T-helper 9 cell (primary cell): ENCODE data around the gene NUDT1.

Experiments
- DNase-seq: peaks from one replicate; pipeline ENCODE4 v3.0.0-alpha.2; 2020
- total RNA-seq, 2 donors: gene quantifications; one replicate each; lab custom pipeline; 2026; lab: John Stamatoyannopoulos, UW

NUDT1 gene
- total RNA-seq = 6.3 to 12.8 reads per million in 2 donors

DNA sequence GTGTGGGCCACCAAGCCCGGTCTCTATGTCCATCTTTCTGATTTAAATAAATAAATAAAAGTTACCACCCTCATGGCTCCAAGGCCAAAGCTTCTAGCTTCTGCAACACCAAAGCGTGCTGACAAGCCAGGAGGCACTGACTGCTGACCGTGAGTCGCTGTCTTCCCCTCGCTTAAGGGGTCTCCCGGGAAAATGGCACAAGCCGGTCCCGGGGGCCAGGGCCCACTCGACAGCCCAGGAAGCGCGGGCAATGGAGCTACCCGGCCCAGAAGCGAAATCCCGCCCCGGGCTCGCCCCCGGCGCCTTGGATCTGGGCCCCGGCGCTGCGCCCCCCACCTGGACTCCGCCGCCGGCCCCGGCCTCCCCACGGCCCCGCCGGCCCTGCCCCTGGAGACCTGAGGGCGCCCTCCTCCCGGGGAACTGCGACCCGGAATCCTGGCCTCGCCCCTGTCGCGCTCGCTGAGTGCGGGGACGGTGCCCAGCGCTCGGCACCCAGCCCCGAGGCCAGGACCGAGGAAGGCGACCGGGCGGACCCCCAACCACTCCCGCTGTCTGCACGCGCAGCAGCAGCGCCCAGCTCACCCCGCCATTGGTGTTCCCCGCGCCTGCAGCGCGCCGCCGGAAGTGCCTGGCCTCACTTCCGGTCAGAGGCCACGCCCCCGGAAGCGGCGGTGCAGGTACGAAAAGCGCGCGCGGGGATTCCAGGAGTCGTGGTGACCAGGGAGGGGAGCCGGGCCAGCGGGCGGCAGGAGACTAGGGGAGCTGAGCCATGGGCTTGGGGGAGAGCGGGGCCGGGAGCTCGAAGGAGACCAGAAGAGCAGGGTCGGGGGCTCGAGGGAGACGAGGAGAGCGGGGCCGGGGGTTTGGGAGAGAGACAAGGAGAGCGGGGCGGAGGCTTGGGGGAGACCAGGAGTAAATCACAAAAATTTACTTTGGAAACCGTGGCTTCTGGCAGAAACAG, at the start of gene NUDT1, which contains the start of gene MRM2:
NUDT1 (plus strand) TSS at position 647 of the 961 bp plus-strand sequence. CDS start 2,349 bp downstream, outside the sequence.
MRM2 (minus strand) TSS at position 626 of the 961 bp plus-strand sequence; CDS start at position 590, 36 bp downstream.
- peak; percentile 51 for DNase-seq

DNA sequence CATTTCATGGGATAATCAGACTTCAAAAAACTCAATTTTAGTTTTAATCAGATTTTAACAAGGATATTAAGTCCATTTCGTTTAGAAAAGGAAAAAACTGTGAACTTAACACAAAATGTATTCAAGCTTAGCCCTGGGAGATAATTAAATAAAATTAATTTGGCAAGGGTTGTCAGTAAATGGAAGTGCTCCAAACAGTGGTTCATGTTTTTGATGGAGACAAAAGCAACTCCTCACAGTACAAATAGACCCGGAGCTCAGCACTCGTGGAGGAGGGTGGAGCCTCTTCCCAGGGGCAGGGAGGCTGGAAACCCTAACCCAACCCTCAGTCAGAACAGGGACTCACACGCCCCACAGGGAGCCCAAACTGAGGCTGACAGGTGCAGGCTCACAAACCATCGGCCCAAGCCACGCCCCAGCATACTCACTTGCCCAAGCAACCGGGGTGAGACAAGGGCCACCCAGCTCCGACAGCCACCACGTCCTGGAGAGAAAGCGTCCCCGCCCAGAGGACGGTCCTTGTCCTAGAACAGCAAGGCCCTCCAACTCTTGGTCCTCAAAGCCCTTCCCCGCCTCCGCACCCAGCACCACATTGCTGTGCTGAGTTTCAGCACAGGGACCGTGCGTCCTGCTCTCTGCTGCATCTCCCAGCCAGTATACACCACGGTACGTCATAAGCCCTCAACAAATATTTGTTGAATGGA, 49.0 kb upstream of the NUDT1 start:
- no peak for DNase-seq

DNA sequence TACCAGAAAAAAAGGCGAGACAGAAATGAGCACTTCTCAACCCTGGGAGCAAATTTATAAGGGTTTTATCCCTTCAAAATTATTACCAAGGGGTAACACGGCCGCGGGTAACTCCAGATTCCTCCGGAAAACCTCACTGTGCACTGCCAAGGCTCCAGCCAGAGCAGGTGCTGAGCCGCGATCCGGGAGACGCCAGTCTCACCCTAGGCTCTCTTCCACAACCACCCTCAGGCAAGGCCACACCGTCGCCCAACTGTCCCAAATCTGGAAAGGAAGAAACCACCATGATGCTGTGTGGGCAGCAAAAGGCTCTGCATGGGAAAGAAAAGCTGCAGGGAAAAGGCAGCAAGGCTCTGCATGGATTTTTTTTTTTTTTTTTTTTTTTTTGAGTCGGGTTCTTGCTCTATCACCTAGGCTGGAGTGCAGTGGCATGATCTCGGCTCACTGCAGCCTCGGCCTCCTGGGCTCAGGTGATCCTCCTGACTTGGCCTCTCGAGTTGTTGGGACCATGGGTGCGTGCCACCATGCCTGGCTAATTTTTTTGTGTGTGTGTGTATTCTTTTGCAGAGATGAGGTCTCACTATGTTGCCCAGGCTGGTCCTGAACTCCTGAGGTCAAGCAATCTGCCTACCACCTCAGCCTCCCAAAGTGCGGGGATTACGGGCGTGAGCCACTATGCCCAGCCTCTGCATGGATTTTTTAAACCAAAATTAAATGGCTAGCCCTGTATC, 48.3 kb upstream of the NUDT1 start:
- no peak for DNase-seq

DNA sequence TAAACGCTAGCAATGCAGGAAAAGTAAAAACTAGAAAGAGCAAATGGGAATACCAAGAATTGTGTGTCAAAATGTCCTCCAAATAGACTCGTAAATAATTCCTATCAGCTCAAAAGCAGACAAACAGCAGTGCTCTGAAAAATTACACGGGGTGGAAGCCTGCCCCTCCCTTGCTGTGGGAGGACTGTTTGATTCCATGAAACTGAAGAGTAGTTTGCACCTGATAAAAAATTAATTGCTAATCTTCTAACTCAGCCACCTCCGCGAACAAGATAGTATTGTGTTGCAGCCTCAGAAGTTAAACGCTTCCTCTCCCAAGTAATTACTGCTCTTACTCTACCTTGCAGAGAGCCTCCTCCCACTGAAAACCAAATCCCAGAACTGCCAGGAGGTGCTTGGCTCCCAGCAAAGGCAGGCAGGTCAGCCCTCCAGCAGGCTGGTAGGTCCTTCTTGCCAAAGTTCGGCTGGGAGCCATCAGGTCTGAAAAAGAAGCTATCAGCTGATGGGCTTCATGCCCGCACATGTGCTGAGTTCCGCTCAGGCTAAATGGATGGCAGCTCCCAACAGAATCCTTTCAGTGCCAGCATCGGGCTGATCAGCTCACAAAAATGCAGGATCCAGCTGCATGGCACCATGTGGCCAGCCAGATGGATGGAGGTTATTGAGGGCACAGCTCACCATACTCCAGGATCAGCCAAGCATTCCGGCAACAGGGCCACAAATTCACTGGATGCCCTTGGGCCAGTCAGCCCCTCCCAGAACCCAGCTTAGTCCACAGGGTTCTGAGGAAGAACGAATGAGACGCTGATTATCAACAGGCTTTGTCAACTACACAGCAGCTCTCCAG, 46.4 kb upstream of the NUDT1 start:
- no peak for DNase-seq

DNA sequence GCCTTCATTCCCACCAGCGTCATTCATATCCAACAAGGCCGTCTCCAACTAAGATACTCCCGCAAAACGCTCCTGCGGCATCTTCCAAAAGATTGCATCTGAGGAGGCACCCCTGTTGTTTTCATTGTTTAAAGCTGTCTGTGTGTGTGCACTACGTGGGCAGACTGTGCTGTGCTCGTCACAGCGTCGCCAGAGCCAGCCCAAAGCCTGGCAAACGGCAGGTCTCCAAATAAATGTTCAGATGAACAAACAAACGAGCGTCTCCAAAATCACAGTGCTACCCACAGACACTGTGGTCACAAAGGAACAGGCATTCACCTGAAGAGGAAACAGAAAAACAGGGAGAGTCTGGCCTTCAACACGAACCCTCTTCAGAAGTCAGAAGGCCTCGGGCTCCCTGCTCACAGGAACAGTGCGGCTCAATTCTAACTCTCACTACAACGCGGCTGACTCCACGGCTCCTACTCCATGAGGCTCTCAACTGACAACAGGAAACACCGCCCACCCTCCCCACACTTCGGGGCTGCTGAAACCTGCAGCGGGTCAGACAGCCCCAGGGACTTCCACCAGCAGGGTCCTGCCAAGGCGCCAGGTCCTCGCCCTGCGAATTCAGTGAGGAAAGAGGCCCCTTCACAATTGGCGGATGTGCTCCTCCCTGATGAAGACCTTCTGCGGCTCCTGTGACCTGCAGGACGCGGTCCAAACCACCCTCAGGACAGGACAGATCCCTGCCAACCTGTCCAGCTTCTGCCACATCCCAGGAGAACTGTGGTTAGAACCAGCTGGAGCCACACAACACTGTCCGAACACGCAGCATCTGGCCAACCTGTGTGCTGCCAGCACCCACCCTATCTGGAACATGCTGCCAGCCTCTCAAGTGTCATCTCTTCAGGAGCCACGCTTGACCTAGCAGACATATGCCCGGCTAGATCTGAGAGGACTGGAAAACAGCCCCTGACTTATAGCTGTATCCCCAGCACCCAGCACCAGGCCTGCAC, 45.3 kb upstream of the NUDT1 start:
- no peak for DNase-seq

DNA sequence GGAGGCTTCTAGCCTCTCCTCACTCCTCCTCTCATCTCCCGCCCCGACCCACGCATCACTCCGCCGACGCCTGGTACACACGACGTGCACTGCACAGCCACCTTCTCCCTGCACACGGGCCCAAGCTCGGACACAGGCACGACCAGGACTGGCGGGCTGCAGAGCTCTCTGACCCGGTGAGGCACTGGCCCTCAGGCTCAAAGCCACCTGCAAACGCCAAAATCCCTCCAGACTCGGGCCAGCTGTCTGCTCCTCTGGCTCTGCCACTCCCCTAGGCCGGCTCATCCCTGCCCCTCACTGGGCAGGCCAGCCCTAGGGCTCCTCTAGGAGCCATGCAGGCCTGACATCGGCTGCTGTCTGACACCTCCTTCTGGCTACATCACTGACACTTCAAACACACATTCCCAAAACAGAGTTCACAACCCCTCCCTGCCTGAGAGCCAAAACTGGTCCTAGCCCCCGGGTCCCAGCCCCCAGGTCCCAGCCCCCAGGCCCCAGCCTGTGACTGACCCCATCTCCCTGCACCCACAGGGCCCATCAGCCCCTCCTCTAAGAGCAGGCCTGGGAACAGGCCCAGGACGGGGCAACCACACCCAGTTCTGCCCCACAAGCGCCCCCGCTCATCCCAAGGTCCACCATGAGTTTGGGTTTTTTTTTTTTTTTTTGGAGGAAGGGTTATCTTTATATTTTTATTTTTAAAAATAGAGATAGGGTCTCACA, 44.4 kb upstream of the NUDT1 start:
- no peak for DNase-seq

DNA sequence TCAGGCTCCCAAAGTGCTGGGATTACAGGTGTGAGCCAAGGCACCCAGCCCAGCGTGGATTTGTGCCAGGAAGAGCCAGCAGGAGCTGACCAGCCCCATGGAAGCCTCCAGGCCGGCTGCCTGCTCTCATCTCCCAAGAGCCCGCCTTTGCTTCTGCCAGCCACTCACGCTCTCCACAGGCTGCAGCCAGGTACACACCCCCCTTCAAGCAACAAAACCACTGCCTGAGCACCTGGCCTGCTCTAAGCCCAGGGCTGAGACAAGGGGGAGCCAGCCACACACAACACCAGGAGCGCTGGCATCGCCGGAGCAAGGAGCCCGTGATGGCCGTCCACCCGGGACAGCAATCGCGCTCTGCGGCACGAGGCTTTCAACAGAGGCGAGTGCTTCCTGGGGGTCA, 43.8 kb upstream of the NUDT1 start:
- DNase-seq = no peak

DNA sequence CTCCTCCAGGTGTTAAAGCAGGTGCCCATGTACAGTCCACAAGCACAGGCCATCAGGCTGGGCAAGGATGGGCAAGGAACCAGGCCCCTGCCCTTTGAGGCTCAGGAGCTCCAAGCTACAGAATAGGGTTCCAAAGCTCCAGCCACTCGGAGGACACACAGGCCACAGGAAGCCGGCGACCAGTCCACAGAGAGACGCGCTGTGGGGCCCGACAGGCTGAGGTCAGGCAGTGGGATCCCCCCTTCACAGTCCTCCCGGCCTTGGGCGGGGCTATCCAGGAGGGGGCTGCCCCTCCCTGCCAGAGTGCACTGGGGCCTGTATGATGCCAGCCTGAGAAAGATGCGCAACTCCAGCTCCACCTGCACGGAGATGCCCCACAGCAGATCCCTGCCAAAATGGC, 43.3 kb upstream of the NUDT1 start:
- no peak for DNase-seq

DNA sequence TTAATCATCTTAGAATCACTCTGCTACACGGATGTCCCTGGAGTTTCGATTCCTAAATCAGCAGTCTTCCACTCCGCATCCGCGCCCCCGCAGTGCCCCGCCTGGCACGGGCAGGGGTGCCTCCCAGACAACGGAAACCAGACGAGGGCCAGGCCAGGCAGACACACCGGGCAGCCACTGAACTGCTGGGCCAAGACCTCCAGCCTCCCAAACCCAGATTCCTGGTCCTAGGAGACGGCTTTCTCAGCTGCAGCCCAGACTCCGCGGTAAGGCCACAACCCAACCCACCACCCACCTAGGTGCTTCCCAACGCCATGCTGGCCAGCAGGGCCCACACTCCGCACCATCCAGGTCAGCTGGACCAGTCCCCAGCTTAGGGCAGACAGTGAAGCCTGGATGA, 42.5 kb upstream of the NUDT1 start:
- DNase-seq = no peak

DNA sequence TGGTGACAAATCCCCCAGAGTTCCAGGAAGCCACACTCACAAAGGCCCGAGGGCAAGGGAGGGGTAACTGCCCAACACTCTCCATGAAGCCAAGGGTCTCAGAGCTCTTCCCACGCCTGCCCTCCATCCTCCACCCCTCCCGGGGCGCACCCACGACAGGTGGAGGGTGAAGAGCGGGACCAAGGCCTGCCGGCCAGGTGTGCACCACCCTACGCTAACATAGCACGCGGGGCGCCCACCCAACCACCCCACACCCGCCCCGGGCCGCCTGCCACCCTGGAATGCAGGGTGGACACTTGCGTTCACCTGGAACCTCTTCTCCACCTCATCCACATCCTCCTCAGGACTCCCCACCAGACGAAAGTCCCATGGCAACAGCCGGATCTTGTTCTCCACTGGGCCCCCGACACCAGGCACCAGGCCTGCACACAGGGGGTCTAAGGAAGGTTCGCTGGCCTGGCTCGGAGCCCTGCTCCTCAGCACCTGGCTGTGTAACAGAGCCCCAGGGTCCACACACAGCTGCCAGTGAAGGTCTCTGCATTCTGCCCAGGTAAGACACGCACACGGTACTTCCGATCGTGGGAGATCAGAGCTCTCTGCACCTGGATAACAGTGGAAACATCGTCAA, 42.0 kb upstream of the NUDT1 start:
- no peak for DNase-seq

DNA sequence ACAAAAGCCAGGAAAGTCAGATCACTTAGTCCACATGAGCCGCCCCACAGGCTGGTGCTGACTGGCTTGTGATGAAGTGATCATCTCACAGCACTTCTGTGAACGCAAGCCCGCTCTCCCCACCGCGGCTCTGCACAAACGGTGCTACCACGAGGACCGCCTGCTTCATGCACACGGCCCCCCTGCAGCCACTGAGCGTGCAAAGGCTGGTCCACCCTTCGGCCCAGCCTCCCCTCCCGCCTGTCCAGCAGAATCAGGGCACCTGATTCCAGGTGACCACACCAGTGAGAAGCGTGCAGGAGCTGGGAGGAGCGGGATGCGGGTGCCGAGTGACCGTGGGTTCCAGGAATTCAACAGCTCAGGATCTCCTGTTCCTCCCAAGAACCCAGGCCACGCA, 41.4 kb upstream of the NUDT1 start:
- no peak for DNase-seq

DNA sequence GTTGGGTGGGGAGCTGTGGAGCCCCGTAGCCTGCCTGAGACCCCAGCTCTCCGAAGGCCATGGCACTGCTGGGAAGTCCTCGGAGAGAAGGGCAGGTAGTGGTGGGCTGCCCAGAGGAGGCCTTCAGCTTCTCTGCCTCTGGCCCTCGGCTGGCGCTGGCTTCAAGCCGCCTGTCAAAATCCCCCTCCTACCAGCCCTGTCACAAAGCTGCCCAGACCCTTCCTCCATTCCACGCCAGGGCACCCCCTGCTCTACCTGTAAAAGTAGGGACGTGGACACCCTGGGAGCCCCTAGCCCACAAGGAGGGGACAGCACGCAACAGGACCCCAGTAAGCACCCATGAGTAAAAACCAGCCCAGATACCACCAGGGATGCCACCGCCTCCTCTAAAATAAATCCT, 40.9 kb upstream of the NUDT1 start:
- DNase-seq = no peak

DNA sequence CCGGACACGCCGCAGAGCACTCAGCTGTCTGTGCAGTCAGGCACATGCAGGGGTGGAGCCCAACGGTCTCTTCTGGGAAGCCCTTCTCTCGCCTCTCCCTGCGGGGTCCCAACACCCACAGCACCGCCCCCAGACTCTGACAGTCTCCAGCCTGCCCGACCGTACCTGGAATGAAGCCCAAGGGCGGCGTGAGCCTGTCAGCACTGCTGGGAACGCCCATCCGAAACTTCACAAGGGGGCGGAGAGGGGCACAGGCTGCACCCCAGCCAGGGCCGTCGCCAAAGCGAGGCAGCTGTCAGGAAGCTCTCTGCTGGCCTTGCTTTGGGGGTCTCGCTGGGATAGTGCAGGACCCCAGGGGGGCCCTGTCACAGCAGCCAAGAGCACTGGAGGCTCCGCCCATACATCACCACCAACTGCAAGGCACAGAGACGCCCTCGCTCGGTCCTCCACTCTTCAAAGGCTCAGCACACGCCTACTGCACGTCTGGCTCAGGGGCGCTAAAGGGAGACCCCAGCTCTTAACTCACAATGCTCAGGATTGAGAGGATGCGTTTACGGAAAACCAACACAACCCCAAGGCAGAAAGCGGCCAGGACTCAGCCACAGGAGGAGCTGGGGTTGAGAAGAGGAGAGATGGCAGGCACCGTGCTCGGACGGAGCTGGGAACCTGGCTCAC, 40.2 kb upstream of the NUDT1 start:
- no peak for DNase-seq

DNA sequence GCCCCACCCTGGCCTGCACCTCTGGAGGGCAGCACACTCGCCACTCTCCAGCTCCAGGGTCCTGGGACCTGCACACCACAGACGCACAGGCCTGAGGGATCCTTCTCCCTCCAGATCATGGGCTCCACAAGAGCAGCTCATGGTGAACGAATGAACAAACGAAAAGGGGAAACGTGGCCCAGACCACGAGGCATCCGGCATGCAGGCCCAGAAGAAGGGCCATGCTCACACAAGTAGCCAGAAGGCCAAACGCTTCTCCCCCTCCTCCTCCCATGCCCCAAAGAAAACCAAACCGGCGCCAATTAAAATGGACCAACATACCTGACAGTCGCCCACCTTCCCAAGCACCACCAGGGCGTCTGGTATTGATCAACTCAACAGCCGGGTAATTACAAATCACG, 39.7 kb upstream of the NUDT1 start:
- DNase-seq = no peak

DNA sequence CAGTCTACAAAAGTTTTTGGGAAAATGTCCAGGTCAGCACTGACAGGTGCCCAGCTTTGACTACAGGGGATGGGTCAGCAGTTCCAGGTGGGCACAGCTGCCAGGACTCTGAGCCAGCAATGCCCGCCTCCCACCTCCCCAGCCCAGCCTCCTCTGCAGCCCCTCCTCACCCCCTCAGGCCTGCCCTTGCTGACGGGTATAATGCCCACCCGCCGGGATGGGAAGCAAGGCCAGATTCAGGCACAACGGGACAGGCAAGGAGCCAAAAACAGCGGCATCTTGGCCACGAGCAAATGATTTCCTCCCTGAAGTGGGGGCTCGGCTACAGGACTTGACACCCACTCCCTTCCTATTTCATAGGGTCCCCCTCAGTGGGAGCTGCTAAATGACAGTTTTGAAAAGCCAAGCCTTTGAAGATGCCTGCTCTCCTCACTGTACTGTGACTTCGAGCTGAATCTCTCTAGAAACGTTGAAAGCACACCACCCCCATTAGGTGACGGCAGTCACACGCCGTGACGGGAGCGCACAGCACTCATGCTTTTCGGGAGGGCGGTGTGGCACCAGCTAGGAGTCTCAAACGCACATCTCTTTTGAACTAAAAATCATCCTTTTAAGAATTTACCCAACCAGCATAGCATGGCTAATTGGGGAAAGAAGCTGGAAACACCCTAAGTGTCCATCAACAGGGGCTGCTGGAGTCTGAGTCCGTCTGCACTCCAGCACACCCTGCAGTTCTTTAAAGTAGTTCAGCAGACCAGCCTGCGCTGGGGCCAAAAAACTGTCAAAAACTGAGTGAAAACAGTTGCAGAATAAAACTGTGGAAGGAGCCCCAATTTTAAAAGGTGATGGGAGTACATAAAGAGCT, 38.9 kb upstream of the NUDT1 start:
- DNase-seq = no peak

DNA sequence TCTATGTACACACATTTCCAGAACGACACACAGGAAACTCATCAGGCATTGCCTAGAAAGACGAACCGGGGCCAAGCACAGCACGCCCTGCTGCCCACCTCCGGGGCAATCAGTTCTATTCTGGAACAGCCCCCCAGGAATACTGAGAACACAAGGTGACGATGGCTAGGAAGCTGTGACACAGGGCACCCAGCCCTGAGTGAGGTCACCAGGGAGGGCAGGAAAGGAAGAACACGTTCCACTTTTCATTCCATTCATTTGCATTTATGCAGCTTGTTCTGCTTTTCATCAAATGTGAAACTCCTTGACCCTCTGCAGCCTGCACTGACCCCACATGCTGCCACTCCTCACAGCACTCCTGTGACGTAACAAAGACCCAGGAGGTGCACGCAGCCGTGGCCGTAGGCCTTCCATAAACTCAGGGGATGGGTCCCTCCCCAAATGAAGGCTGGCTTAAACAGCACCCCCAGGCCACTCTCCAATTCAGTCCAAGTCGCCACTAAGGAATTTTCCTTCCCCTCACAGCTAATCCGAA, 38.2 kb upstream of the NUDT1 start:
- no peak for DNase-seq

DNA sequence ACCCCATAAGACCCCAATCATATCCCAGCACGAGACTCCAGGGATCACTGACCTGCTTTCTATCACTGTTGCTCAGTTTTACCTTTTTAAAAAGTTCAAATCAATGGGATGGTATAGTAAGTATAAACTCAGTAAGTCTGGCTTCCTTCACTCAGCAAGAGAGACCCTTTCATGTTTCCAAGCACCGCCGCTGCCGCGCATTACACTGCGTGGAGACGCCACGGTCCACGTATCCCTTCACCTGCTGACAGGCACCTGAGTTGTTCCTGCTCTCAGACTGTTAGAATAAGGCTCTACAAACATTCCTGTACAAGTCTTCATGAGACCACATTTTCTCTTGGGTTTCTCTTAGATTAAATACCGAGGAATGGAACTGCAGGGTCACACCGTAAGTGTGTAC, 37.6 kb upstream of the NUDT1 start:
- DNase-seq = no peak
